Activated CD8-positive, alpha-beta memory T cell treated with anti-CD3 and anti-CD28 coated beads, Interleukin-2, amount 50 U/mL, for 48 hours (primary cell): ENCODE measurements around the gene ERICH2.

Experiments used
- DNase-seq: peaks from one replicate; pipeline ENCODE4 v3.0.0-alpha.2; 2020

The ERICH2 gene

DNA sequence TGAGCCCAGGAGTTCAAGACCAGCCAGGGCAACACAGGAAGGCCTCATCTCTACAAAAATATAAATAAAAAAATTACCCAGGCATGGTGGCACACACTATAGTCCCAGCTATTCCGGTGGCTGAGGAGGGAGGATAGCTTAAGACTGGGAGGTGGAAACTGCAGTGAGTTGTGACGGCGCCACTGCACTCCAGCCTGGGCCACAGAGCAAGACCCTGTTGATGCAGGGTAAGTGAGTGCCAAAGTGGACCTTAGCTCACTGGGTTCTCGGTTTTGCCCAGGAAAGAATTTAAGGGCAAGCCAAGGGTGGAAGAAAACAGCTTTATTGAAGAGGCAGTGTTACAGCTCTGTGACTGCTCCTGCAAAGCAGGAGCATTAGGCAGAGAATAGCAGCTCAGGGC is 6.9 kb upstream of the ERICH2 start:
- no peak for DNase-seq

DNA sequence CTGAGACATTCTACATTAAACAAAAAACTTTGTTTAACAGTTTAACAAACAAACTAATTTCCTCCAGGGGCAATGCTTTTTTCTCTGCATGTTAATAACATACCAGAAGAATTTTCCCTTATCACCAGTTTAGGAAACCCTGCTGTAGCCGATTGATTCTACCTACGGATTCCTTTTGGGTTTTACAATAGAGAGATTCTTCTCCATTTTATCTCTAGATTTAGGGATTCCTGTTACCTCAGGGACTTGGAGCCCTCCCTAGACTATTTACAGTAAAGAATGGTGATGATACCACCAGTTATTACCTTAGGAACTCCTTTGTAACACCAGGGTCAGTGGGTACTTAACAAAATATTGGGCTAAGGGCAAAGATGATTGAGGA is 5.3 kb upstream of the ERICH2 start:
- DNase-seq: no peak

DNA sequence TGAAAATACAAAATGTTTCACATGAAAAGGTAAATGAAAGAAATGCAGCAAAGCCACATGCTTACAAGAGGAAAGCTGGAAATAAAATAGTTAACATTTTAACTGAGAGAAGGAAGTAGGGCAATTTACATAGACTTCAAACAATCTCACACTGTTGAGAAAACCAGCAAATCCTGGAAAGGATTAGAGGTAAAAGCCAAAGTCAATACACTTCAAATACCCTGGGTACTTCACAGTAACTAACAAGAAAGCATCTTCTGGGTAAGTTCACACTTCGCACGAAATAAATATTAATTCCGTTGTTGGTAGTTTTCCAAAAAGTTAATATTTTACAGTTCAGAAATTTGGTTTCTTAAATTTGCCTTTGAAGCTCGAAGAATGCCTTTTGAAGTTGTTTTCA is 3.5 kb upstream of the ERICH2 start:
- DNase-seq: no peak

DNA sequence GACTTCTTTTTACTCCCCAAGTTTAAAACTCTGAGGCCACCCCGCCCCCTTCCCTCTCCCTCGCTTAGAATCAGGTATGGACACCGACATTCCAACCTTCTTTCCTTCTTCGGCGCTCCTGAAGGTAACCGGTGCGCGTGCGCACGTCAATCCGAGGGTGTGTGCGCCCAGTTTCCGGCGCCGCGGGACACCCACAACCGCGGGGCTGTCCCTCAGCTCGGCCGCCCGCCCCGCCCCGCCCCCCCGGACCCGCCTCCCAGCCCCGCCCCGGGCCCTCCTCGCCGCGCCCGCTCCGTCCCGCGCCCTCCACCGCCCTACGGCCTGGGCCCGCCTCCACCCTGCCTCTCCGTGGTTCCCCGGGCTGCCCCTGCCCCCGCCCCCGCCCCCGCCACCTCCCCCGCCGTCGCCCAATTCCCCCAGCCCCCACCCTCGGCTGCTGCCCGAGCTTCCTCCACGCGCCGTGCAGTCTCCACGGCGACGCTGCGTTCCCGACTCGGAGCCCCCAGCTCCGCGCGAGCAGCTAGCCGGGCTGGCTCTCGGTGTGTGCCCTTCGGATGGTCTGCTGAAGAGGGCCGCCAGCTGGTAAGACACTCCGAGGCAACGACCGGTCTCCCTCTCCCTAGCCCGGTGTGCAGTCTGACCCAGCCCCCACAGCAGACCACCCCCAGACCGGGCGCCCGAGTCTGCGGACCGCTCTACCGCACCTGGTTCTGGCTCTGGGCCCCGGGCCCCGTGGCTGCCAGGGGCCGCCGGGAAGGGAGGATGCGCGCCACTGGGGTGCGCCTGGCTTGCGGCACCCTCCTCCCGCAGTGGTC is 635 bp downstream of the ERICH2 start:
- DNase-seq: peak; percentile 81

DNA sequence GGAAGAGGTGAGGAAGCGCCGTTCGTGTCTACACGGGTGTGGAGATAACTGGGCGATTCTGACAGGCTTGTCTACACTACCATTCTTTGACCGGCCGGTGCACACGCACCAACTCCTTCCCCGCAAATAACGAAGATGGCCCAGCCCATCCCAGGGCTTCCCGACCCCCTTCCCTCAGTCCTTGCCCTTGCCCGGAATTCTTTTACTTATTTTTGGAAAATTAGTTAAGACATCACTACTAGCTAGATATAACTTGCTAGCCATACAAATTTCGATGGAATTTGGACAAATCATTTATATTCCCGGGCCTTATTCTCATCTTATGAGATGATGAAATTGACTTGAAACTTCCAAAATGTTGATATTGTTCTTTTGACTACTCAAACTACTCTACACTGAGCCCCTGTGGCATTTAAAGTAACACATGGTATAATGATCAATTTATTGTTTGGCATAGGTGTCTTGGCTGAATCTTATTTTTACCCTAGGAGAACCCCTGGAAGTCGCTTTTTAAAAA is 1.3 kb downstream of the ERICH2 start:
- no peak for DNase-seq

DNA sequence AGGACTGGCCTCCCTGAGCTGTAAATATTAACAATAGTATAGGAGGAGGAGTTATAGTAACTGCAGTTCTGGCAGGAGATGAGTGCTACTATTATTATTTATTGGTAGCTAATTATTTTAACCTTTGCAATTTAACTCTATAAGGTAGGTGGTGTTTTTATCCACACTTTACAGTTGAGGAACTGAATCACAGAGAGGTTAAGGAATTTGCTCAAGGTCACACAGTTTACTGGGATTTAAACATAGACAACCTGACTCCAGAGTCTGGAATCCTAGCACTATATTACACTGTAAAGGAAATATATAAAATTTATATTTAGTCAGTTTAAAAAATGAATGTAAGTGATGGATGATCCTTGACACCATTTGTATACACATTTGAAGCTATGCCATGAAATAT is 2.1 kb downstream of the ERICH2 start:
- DNase-seq: no peak

DNA sequence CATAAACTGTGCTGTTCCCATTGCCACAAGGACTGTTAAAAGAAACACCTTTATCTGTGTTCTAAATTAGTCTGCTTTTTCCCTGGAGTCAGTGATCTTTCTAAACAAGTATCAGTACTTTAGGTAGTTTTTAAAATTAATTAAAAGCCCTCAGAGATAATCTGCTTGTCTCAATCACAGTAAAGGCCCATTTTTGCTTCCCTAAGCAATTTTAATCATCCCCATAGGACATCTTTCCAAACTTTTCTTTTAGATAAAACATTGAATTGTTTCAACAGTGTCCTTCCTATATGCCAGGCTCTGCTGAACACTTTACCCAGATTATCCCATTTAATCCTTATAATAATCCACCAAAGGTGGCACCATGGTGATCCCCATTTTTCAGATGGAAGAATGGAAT is 3.9 kb downstream of the ERICH2 start:
- DNase-seq: no peak

DNA sequence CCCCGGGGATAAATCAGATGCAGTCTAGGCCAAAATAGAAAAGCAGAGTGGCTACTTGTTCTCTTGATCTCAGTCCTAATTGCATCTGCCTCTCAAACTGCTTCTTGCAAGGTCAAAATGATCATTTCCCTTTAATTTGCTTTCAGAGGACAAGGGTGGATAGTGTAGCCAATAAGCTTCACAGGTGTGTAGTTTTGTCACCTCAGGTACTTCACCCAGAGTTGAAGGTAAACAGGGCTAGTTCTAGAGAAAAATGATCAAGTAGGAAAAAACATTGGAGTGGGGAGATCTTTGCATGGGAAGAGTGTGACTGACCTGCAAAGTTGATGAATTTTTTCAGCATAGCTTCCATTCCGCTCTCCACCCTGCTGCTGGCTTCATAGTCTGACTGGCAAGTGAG is 8.7 kb downstream of the ERICH2 start:
- DNase-seq: no peak

DNA sequence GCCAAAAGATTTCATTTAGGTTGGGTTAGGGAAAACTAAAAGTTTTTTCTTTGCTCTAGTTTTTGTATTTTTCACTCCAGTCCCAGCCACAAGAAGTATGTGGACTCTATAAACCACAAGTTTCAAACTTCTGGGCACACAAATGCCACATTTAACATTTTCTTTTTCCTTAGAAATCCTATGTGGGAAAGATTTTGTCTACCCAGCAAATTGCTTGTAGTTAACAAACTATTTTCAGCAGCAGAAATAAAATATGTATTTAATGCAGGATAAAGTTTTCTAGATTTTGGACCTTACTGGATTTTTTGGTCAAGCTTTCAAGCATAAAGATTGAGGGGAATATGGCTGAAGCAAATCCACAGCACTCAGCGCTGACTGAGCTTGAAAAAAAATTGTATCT is 9.1 kb downstream of the ERICH2 start:
- DNase-seq: no peak

DNA sequence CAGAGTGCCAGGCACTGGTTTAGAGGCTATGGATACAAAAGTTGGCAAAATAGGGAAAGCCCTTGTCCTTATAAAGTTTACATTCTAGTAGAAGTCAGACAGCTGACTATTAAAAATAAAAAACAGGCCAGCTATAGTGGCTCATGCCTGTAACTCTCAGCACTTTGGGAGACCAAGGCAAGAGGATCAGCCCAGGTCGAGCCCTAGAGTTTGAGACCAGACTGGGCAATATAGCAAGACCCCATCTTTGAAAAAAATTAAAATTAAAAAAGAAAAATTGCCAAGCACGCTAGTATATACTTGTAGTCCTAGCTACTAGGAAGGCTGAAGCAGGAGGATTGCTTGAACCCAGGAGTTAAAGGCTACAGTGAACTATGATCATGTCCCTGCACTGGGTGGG is 12.5 kb downstream of the ERICH2 start:
- DNase-seq: no peak

DNA sequence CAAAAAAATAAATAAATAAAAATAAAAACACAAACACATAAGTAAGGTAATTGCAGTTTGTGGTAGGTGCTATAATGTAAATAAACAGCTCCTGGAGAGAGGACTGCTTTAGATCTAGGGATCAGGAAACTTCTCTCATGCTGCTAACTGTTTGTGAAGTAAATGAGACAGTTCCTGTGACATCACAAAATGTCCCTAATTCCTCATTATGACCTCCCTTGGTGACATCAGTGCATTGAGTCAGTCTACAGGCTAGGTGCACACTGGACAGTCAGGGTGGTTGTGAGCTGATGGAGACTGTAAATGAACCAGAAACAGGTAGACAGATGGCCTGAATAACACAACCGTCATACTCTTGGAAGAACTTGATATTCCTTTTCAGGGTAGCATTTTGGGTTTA is 13.4 kb downstream of the ERICH2 start:
- DNase-seq: no peak

DNA sequence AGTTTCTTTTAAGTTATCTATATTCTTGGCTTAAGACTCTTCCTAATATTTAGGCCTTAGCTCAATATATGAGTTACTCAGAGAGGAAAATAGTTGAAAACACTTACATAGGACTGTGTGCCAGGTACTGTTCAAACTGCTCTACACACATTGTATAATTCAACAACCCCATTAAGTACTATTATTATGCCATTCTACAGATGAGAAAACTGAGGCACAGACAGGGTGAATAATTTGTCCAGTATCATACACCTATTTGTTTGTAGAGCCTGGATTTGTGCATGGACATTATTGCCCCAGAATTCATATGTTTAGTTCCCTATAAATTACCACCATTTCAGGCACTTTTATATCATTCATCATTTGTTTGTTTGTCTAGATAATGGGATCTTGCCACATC is 28.8 kb downstream of the ERICH2 start:
- no peak for DNase-seq

DNA sequence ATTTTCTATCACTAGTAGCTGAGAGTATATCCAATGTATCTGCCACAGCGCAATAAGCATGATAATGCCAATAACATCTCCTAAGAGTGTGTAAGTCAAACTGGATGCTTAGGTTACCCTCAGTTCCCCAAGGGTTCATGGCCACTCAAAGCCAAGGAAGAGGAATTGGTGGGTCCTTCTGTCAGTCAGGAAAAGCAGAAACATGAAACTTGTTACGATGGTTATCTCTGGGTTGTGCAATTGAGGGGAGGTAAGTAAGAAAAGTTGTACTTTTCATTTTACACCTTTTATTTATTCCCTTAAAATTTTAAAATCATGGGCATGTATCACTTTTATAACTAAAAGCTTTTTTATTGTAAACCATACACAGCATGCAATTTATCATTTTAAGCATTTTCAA is 36.4 kb downstream of the ERICH2 start:
- no peak for DNase-seq

DNA sequence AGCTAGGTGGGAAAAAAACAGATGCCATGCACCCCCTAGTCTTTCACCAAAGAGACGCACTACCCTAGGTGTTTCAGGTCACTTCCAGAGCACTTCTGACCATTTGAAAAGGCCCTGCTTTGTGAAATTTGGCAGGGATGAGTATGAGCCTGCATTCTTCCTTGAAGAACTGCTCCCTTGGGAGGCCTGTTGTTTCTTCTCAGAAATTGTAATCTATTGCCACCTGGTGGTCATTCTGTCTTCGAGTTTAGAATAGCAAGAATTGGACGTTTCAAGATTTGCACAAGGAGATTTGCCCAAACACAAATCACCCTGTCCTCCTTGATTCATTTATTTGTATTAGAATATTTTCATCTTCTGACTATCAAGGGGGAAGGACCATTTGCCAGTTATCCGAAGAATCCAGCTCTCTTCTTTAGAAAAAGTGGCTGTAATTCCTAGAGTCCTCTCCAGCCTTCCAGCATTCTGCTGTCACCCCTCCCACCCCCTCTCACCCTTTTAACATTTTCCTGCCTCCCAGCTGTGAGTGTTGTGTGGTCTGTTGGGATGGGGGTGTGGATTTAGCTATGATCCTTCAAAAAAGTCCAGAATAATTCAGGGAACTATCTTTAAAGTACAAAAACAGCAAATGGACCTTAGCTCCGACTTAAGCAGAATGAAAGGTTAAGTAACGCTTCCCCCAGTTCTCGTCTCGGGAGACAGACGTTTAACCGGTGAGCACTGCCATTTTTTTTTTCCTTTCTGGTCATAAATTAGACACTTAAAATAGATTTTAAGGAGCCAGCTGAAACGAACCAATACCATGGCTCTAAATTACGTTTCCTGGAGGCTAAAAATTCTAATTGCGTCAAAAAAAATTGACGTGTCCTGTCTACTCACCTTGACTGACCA is 42.8 kb downstream of the ERICH2 start:
- DNase-seq: no peak

DNA sequence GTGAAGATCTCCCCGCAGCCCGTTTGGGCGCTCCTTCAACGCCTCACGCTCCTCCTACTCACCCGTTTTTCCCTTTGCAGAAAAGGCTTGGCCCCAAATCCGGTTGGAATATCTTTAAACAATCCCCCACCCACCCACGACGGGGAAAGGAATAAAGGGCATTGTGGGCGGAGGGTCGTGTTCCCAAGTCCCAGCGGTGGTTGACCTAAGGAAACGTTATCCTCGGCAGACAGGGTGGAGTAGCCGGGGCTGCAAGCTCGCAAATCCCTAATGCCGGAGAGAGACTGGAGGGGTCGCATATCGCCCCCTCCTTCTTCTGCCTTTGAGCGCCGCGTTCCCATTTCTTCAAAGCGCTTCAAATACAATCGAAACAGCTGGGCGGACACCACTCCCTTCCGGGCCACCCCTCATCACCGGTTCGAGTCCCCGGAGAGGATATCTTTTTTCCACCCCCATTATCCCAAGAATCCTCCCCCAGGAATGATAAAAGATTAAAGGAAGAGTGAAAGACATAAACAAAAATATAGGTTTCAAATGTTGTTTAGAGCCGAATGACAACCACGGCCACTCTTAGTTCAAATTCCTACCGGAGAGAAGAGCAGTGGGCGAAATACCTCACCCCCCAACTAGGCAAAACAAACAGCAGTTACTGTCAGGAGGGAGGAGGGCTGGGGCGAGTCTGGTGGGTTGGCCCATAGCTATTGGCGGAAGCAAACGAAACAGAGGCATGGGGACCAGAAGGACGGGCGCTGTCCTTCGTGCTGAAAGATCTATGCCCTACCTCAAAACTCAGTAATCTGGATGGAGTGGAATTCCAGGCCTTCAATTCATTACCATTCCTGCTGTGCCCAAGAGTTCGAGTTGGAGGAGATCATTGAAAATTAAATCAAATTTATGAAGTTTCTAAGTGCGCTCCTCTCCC is 43.7 kb downstream of the ERICH2 start:
- DNase-seq: no peak

DNA sequence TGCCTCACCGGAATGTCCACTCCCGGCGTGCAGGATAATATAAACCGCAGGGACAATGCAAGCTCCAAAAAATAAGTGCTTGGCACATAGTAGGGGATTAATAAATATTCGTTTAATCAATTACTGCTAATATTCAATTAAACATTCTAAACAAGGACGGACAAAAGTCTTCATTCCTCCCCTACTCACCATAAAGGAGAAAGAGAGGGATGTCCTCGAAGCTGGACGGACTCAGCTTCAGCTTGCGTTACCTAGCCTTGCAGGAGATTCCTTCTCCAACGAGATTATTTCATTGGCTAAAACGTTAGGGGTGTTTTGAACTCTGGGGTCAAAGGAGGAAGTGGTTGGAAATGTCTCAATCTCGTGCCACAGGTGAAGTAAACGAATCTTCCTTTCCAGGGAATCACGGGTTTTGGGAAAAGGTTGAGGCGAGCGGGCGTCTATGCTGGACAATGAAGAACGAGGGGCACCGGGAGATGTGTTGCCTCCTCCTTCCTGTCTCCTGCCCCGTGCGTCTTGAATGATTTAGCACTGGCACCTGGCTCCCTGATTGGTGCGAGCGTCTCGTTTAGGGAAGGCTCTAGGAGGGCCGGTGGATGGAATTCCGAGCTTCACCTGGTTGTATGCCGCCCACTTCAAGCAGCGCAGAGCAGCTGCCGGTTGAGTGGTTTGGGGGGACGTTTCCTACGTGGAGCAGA is 44.5 kb downstream of the ERICH2 start:
- no peak for DNase-seq

DNA sequence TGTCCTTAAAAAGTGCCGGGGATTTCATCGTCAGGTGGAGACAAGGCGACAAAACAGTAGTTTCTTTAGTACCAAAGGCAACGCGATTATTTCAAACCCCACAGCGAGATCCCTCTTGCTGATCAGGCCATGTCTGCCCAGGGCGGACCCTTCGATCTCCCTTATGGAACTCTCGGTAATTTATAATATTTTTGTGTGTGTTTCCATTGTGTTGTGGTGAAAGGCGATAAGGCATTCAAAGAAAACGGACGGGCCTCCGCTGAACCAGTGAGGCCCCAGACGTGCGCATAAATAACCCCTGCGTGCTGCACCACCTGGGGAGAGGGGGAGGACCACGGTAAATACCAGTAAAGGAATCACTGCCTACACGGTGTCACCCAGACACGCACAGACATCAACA is 45.1 kb downstream of the ERICH2 start:
- DNase-seq: no peak

DNA sequence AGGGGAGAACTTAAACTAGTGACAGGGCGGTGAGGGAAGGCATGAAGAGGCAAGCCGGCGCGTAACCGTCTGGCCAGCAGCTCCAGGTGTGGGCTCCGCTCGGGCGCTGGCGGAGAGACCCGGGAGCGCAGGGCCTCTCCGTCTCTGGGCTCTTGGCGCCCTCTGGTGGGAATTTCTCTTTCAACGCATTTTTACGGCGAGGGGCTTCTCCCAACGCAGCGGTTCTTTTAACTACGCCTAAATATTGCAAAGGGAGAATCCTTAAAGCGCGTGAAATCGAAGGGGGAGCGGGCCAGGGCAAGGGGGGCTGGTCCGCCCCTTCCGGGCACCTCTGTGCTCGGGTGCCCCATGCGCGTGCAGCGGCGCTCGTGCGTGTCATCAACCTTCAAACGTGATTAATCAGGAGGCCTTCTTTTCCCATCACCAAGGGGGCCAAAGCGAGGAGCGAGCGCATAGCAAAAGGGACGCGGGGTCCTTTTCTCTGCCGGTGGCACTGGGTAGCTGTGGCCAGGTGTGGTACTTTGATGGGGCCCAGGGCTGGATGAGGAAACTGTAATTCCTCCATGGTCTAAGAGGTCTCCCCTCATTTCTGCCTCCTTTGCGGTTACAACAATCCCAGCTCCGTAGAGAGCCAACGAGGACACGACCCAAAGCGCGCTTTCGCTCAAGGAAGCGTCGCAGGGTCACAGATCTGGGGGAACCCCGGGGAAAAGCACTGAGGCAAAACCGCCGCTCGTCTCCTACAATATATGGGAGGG is 45.7 kb downstream of the ERICH2 start:
- peak; percentile 83 for DNase-seq

DNA sequence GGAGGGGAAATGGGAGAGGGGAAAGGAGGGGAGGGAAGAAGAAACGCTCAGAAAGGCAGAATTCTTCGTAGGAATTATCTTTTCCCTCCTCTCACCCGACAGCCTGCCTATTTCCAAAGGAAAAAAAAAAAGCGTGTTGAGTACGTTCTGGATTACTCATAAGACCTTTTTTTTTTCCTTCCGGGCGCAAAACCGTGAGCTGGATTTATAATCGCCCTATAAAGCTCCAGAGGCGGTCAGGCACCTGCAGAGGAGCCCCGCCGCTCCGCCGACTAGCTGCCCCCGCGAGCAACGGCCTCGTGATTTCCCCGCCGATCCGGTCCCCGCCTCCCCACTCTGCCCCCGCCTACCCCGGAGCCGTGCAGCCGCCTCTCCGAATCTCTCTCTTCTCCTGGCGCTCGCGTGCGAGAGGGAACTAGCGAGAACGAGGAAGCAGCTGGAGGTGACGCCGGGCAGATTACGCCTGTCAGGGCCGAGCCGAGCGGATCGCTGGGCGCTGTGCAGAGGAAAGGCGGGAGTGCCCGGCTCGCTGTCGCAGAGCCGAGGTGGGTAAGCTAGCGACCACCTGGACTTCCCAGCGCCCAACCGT is 46.4 kb downstream of the ERICH2 start, which contains the start of gene GAD1:
GAD1 (plus strand) TSS at position 384 of the 589 bp plus-strand sequence. CDS start 1,705 bp downstream, outside the sequence.
- DNase-seq: peak; percentile 82

DNA sequence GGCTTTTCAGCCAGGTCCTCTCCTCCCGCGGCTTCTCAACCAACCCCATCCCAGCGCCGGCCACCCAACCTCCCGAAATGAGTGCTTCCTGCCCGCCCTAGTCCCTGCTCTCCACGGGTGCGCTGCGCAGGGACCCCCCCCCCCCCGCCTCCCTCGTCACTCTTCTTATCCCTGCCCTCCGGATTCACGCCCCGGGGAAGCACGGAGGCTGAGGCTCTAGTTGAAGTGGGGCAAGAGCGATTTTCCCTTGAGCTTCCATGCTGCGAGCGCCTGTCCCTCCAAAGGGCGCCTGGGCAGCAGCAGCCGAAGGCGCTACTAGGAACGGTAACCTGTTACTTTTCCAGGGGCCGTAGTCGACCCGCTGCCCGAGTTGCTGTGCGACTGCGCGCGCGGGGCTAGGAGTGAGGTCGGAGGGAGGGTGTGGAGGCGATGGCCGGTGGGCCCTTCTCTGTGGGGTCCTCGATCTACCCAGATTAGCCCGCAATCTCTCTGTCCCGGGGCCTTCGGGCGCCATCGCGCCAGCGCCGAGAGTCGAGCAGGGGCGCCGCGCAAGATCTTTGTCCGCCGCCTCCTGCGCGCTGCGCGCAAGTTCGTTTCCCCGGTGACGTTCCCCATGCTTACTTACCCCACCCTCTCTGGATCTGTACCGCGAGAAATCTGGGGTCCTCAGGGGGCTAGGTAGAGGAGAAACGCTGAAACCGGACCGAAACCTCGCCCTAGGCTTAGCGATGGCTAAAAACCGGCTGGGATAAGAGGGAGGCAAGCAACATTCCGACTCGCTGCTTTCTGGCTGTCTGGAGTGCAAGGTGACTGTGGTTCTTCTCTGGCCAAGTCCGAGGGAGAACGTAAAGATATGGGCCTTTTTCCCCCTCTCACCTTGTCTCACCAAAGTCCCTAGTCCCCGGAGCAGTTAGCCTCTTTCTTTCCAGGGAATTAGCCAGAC is 47.2 kb downstream of the ERICH2 start:
- peak; percentile 72 for DNase-seq
